MM.1S (cell line): Measurements from ENCODE around the gene FARP1.

ENCODE experiments used
- EZH2 ChIP-seq: fragments of 300-600 bp; sonication (generic); optimal IDR thresholded peaks from 2 replicates; pipeline ENCODE3; 2017; ENCODE audit warnings: low read depth, mild to moderate bottlenecking, antibody characterized with exemption, low read length, mixed read lengths
- EZH2phosphoT487 ChIP-seq: fragments of 300-600 bp; sonication (generic); IDR thresholded peaks from 2 replicates; pipeline ENCODE4 v1.6.1; 2018; ENCODE audit warnings: antibody characterized with exemption, low read length
- TF ChIP-seq, protein P1 (sequence below): fragments of 300-600 bp; sonication (generic); IDR thresholded peaks from 2 replicates; pipeline ENCODE4 v1.5.1; 2016; ENCODE audit warnings: antibody characterized with exemption, low read length, mixed read lengths

DNA sequence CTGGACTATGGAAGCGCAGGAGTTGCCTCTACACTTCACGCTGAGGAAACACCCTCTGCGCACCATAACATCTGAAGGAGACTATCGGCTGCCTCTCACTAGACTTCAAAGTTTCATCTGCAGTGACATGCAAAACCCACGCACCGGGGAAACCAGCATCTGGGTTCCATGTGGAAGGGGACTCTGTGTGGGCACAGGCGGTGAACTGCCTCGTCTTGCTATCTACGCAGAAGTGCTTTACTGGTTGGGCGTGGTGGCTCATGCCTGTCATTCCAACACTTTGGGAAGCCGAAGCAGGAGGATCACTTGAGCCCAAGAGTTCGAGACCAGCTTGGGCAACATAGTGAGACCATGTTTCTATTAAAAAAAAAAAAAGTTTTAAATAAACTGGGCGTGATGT lies 317.6 kb downstream of the FARP1 start:
- TF ChIP-seq, protein P1, sequence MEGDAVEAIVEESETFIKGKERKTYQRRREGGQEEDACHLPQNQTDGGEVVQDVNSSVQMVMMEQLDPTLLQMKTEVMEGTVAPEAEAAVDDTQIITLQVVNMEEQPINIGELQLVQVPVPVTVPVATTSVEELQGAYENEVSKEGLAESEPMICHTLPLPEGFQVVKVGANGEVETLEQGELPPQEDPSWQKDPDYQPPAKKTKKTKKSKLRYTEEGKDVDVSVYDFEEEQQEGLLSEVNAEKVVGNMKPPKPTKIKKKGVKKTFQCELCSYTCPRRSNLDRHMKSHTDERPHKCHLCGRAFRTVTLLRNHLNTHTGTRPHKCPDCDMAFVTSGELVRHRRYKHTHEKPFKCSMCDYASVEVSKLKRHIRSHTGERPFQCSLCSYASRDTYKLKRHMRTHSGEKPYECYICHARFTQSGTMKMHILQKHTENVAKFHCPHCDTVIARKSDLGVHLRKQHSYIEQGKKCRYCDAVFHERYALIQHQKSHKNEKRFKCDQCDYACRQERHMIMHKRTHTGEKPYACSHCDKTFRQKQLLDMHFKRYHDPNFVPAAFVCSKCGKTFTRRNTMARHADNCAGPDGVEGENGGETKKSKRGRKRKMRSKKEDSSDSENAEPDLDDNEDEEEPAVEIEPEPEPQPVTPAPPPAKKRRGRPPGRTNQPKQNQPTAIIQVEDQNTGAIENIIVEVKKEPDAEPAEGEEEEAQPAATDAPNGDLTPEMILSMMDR: no peak
- TF ChIP-seq EZH2: no peak
- TF ChIP-seq EZH2phosphoT487: no peak
